Vagina (tissue), 2 donors: Measurements from ENCODE around the gene KRTDAP. TPM values are rescaled to one million over a fixed set of nuclear protein-coding genes. Genes with fewer than 3 reads are reported as not detected.

Experiments
- DNase-seq, 2 donors: peaks; one replicate each; pipeline ENCODE4 v3.0.0-alpha.2; 2017; ENCODE audit errors: extremely low spot score in 2 of 2
- H3K27ac ChIP-seq: fragments of 200-600 bp; sonication (generic); one replicate; pipeline ENCODE4 v1.5.1; 2019
- H3K27me3 ChIP-seq: fragments of 200-600 bp; sonication (generic); one replicate; pipeline ENCODE4 v1.5.1; 2019
- H3K36me3 ChIP-seq, 2 donors: fragments of 200-600 bp; sonication (generic); one replicate each; pipeline ENCODE4 v1.5.1; 2017 to 2019
- H3K4me1 ChIP-seq: fragments of 200-600 bp; sonication (generic); one replicate; pipeline ENCODE4 v1.5.1; 2019
- H3K4me3 ChIP-seq, 2 donors: fragments of 200-600 bp; sonication (generic); 1 replicate in 1 of 2; 2 replicates in 1 of 2; pipeline ENCODE4 v1.5.1; 2016 to 2019
- H3K9me3 ChIP-seq: fragments of 200-600 bp; sonication (generic); one replicate; pipeline ENCODE4 v1.5.1; 2019
- POLR2A ChIP-seq, 2 donors: fragments of 450-650 bp; IDR thresholded peaks; one replicate each; pipeline ENCODE4 v1.6.1; 2017; ENCODE audit warnings: antibody characterized with exemption in 2 of 2, mild to moderate bottlenecking in 2 of 2, moderate library complexity in 2 of 2
- POLR2AphosphoS5 ChIP-seq, 2 donors: sonication (generic); formaldehyde crosslinking; IDR thresholded peaks; one replicate each; pipeline ENCODE4 v1.9.0; 2017; ENCODE audit warnings: antibody characterized with exemption in 2 of 2, mild to moderate bottlenecking in 2 of 2, low read depth in 1 of 2; ENCODE audit not compliant: insufficient read depth in 1 of 2
- intact Hi-C: fragments of 100-400 bp; cut with DNase I; formaldehyde crosslinking; loops from one replicate; pipeline ENCODE4 v1.15.1; 2023
- total RNA-seq: library from RNA; depleted of rRNA; stranded (reverse); fragments of >200 nt; gene quantifications from one replicate; pipeline ENCODE4 v1.2.3, GENCODE V29; 2016
- TF ChIP-seq, protein P1 (sequence below), 3 experiments: fragments of 450-650 bp in 2 of 3; fragments of 200-600 bp in 1 of 3; sonication (generic) in 1 of 3; IDR thresholded peaks; one replicate each; pipeline ENCODE4 v1.5.1; 2017 to 2019; ENCODE audit warnings: antibody characterized with exemption in 3 of 3, mild to moderate bottlenecking in 2 of 3, moderate library complexity in 2 of 3

KRTDAP gene
- total RNA-seq, 1 donor from 2014 or later = 687 TPM

- DNase-seq = no peak
- Histone ChIP-seq H3K4me1 (peaks cover 28% of the 10 kb centered on the region), H3K27ac (peak overlapping the region; percentile 70), H3K27me3 (no peaks in the 10 kb centered on the region), H3K4me3 (no peak overlapping the region), H3K36me3 (no peaks in the 10 kb centered on the region), H3K9me3 (no peaks in the 10 kb centered on the region)
- TF ChIP-seq, protein P1, sequence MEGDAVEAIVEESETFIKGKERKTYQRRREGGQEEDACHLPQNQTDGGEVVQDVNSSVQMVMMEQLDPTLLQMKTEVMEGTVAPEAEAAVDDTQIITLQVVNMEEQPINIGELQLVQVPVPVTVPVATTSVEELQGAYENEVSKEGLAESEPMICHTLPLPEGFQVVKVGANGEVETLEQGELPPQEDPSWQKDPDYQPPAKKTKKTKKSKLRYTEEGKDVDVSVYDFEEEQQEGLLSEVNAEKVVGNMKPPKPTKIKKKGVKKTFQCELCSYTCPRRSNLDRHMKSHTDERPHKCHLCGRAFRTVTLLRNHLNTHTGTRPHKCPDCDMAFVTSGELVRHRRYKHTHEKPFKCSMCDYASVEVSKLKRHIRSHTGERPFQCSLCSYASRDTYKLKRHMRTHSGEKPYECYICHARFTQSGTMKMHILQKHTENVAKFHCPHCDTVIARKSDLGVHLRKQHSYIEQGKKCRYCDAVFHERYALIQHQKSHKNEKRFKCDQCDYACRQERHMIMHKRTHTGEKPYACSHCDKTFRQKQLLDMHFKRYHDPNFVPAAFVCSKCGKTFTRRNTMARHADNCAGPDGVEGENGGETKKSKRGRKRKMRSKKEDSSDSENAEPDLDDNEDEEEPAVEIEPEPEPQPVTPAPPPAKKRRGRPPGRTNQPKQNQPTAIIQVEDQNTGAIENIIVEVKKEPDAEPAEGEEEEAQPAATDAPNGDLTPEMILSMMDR (IDR thresholded peaks at IDR 0.05) = no peak
- no peak for TF ChIP-seq POLR2A (IDR thresholded peaks at IDR 0.05)
- TF ChIP-seq POLR2AphosphoS5 (IDR thresholded peaks at IDR 0.05; ENCODE audit: insufficient read depth in 1 of 2, low read depth in 1 of 2) = no peak
- intact Hi-C loops = no loop called here
Measured at GRCh38 chr19:35437406-35437951, 52.8 kb downstream of the KRTDAP start.

Other genes with a start within 250 kb of the KRTDAP start
- gene LSR, start 241.5 kb downstream of the KRTDAP start, total RNA-seq = 32.9 TPM
- gene USF2, start 221.5 kb downstream of the KRTDAP start, total RNA-seq = 95.5 TPM
- not detected for gene HAMP, start 207.9 kb downstream of the KRTDAP start, total RNA-seq
- not detected for gene MAG, start 198.3 kb downstream of the KRTDAP start, total RNA-seq
- gene CD22, start 161.3 kb downstream of the KRTDAP start, total RNA-seq = 7.6 TPM
- not detected for gene FFAR1, start 142.6 kb downstream of the KRTDAP start, total RNA-seq
- not detected for gene FFAR3, start 132.0 kb downstream of the KRTDAP start, total RNA-seq
- gene GPR42, start 119.4 kb downstream of the KRTDAP start, total RNA-seq = not detected
- not detected for gene FFAR2, start 42.2 kb downstream of the KRTDAP start, total RNA-seq
- 237 TPM for gene DMKN, start 23.2 kb upstream of the KRTDAP start, total RNA-seq
- 162 TPM for gene SBSN, start 37.8 kb upstream of the KRTDAP start, total RNA-seq
- not detected for gene GAPDHS, start 43.0 kb upstream of the KRTDAP start, total RNA-seq
- 104 TPM for gene TMEM147, start 55.2 kb upstream of the KRTDAP start, total RNA-seq
- gene ATP4A, start 73.2 kb upstream of the KRTDAP start, total RNA-seq = not detected
- gene PMIS2, start 95.7 kb upstream of the KRTDAP start, total RNA-seq = not detected
- gene HAUS5, start 122.3 kb upstream of the KRTDAP start, total RNA-seq = 11.0 TPM
- gene RBM42, start 138.6 kb upstream of the KRTDAP start, total RNA-seq = 54.3 TPM
- gene ETV2, start 151.3 kb upstream of the KRTDAP start, total RNA-seq = not detected
- 265 TPM for gene COX6B1, start 157.9 kb upstream of the KRTDAP start, total RNA-seq
- 9.1 TPM for gene UPK1A, start 176.1 kb upstream of the KRTDAP start, total RNA-seq
- not detected for gene ZBTB32, start 214.1 kb upstream of the KRTDAP start, total RNA-seq
- gene KMT2B, start 227.5 kb upstream of the KRTDAP start, total RNA-seq = 16.0 TPM